ENCODE measurements around the gene ARAP2. TPM values are rescaled to one million over a fixed set of nuclear protein-coding genes. Genes with fewer than 3 reads are reported as not detected.

The ARAP2 gene, protein sequence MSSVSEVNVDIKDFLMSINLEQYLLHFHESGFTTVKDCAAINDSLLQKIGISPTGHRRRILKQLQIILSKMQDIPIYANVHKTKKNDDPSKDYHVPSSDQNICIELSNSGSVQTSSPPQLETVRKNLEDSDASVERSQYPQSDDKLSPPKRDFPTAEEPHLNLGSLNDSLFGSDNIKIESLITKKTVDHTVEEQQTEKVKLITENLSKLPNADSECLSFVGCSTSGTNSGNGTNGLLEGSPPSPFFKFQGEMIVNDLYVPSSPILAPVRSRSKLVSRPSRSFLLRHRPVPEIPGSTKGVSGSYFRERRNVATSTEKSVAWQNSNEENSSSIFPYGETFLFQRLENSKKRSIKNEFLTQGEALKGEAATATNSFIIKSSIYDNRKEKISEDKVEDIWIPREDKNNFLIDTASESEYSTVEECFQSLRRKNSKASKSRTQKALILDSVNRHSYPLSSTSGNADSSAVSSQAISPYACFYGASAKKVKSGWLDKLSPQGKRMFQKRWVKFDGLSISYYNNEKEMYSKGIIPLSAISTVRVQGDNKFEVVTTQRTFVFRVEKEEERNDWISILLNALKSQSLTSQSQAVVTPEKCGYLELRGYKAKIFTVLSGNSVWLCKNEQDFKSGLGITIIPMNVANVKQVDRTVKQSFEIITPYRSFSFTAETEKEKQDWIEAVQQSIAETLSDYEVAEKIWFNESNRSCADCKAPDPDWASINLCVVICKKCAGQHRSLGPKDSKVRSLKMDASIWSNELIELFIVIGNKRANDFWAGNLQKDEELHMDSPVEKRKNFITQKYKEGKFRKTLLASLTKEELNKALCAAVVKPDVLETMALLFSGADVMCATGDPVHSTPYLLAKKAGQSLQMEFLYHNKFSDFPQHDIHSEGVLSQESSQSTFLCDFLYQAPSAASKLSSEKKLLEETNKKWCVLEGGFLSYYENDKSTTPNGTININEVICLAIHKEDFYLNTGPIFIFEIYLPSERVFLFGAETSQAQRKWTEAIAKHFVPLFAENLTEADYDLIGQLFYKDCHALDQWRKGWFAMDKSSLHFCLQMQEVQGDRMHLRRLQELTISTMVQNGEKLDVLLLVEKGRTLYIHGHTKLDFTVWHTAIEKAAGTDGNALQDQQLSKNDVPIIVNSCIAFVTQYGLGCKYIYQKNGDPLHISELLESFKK (N-terminal part only)
- total RNA-seq, result 0.23 and 0.52 TPM in 2 replicates

GRCh38 chr4:36244257-36245082 is at the start of gene ARAP2:
Gene ARAP2, minus strand, starts transcription at chr4:36244514. Its CDS starts 15,028 bp downstream, at chr4:36229486.

GRCh38 chr4:36281384-36282106 is 37.2 kb upstream of the ARAP2 start, which contains the start of gene DTHD1:
Gene DTHD1, plus strand, starts transcription at chr4:36281616. Its CDS starts 143 bp downstream, at chr4:36281759.

Other genes with a start within 250 kb of the ARAP2 start
- gene DTHD1, start 37.1 kb upstream of the ARAP2 start, total RNA-seq, result not detected in 2 replicates